ENCODE data around the gene SERPINA5. TPM values are rescaled to one million over a fixed set of nuclear protein-coding genes. Genes with fewer than 3 reads are reported as not detected.
"Not testable (repeated sequence)": the region's sequence is repeated elsewhere in the genome, so short reads cannot be mapped to it uniquely, and the experiment has no call there.

The SERPINA5 gene
- total RNA-seq, 1 experiment from 2014 or later, result 0.16 TPM

DNA sequence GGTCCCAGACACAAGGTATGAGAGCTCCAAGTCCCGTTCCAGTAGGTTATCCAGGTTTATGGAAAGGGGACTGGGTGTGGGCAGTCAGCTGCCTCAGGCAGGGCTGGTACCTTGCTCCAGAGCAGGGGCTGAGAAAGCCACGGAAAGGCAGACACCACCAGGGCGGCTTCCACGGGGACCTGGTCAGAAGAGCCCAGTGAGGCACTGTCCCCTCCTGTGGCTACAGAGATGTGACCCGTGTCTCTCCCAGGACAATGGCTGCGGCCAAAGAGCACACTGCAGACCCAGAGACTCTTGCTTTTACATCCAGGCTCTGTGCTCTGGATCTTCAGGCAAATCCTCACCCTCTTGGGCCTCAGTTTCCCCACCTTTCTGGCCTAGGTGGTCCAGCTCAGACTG lies 11.2 kb upstream of the SERPINA5 start:
- in situ Hi-C loops (cut with HindIII; ENCODE audit: low pct_unique_long_range_greater_than_20kb, low sequenced_read_pairs), result no loop called here
- DNase-seq (ENCODE audit: low read depth, low spot score), result no peak

DNA sequence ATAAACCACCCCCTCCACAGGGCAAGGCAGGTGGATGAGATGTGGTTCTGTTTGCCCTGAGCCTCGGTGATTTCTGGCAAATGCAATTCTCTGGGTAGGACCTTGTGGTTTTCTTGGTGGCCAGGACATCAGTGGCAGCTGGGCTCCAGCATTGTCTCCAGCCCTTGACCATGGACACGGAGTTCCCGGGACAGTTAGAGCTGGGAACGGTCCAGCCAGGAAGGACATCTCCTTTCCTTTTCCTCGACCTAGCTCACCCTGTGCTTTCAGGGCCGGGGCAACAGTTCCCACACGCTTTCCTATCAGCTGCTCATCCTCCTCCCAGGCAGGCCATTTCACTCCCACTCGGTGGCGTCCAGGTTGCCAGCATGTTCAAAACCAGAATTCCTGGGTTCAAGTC lies 10.8 kb upstream of the SERPINA5 start:
- no peak for DNase-seq (ENCODE audit: low read depth, low spot score)
- in situ Hi-C loops (cut with HindIII; ENCODE audit: low pct_unique_long_range_greater_than_20kb, low sequenced_read_pairs), result no loop called here

DNA sequence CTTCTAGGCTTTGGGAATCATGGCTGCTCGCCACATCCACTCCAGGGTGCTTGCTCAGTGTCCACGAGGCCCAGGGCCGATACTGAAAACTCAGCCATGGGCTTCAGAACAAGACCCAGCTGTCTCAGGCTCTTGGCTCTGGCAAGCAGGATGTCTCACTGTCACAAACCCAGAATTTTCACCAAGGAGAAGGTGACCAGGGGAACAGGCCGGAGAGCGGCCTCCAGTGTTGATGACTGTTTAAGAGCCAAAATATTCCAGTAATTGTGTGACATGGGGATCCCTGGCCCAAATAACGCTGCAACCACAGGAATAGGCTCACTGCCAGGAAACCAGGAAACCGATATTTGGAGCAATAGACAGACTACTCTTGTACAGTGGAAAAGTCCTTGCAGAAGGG lies 9.8 kb upstream of the SERPINA5 start:
- in situ Hi-C loops (cut with HindIII; ENCODE audit: low pct_unique_long_range_greater_than_20kb, low sequenced_read_pairs), result no loop called here
- DNase-seq (ENCODE audit: low read depth, low spot score), result no peak

DNA sequence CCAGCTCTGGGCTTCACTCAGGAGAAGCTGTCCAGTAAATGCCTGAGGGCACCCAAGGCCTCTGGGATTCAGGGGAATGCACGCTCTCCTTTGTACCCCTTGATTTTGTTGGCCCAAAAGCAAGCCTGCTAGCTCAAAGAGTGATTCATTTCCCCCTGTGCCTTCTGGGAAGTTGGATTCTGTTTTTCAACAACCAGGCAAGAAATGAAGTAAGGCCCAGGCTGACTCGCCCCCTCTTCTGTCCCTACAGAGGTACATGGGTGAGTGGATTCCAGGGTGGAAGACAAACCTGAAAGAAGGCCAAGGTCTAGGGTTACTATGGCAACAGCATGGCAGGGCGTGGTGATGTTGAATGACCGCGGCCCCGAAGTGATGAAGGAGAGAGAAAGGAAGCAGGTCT lies 9.3 kb upstream of the SERPINA5 start:
- in situ Hi-C loops (cut with HindIII; ENCODE audit: low pct_unique_long_range_greater_than_20kb, low sequenced_read_pairs), result no loop called here
- DNase-seq (ENCODE audit: low read depth, low spot score), result no peak

DNA sequence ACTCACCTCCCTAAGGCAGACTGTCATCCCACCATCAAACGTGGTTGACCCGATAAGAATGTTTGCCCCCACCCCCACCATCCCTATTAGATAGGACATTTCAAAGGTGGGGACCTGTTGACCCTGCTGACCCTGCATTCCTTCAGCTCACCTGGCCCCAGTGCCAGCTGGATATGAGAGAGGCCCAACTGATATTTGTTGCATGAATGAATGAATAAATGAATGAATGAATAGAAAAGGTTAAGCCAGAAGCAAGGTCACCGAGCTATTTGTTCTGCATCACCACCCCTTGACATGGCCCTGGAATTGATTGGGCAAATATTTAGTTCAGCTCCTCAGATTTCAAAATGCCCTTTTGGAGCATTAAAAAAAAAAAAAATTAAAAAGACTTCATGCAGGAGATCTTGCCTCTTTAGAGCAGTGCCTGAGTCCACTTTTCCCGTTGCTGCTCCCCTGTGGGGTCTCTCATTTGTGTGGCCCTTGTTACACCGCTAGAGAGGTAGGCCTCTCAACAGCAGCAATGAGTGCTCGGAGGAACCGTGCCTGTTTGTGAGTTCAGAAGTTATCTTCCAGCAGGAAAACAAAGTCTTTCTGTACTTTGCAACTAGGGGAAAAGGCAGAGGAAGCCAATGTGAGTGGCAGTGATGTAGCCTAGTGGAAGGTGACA lies 8.5 kb upstream of the SERPINA5 start:
- in situ Hi-C loops (cut with HindIII; ENCODE audit: low pct_unique_long_range_greater_than_20kb, low sequenced_read_pairs), result no loop called here
- no peak for DNase-seq (ENCODE audit: low read depth, low spot score)

DNA sequence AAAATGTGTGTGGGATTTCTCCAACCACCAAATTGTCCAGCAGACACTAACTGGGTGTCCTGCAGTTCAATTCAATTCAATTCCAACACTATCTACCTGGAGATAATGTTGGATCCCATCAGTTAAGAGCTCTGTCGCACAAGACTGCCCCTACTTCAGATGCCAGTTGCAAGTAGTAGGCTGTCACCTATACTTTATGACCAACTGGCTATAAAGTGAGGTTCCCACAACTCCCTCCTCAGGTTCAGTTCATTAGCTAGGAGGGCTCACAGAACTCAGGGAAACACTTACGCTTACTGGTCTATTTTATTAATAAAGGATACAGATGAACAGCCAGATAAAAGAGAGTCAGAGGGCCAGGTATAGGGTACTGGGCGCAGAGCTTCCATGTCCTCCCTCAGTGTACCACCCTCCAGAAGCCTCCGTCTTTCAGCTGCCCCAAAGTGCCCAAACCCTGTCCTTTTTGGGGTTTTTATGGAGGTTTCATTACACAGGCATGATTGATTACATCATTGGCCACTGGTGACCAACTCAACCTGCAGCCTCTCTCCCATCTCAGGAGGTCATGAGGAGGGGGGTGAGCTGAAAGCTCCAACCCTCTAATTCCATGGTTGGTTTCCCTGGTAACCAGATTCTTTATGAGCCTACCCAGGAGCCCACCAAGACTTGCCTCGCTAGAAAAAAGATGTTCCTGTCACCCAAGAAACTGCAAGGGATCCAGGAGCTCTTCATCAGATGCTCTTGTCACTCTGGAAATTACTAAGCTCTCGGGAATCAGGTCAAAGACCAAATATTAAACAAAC lies 7.5 kb upstream of the SERPINA5 start:
- in situ Hi-C loops (cut with HindIII; ENCODE audit: low pct_unique_long_range_greater_than_20kb, low sequenced_read_pairs), result no loop called here
- DNase-seq (ENCODE audit: low read depth, low spot score), result no peak

DNA sequence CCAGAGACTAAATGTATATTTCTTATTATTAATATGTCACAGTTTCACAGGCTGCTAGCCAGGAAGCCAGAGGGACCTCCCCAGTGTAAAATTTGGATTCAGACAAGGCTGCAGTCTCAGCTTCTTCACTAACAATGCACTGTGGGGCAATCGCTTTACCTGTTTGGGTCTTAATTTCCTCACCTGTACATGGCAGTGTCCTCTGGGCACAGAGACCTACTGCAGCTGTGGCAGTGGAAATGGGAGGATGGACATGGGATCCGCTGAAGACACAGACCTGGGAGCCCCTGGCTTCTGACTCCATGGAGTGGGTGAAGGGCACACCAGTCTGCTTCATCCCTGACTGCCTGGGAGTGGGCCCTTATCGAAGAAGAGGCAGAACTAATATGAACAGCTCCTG lies 6.9 kb upstream of the SERPINA5 start:
- no peak for DNase-seq (ENCODE audit: low read depth, low spot score)
- in situ Hi-C loops (cut with HindIII; ENCODE audit: low pct_unique_long_range_greater_than_20kb, low sequenced_read_pairs), result no loop called here

DNA sequence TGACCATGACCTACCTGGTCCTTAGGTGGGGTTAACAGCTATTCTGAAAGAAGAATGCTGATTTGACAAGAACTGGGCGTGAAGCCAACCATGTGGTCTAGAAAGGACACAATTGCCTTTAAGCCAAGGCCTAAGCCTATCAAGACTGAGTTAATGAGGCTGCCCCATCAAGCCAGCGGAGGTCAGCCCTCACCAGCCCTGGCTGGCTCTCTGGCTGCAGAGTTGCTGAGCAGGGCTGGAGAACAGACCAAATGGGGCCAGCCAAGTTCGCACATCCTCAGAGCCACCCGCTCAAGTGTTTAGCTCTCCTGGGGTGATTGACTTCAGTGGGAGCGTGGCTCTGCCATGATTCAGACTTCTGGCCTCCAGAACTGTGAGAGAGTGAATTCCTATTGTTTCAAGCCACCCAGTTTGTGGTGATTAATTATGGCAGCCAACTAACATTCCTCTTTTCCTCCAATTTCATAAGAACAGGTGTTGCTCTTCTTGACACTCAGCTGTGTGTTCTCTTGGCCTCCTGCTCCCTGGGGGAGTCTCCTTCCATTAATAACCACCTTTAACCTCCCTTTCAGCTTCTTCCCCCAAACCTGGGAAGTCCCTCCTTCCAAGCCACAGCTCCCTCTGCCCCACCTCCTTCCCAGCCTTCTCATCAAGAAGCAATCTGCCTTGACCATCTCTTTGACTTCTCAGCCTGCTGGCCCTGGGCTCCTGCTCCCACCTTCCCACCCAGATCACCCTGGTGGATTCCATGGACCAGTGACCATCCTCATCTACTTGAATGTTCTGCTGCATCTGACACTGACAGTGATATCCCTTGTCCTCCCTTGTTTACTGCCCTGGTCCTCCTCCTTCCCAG lies 5.3 kb upstream of the SERPINA5 start:
- DNase-seq (ENCODE audit: low read depth, low spot score), result no peak
- in situ Hi-C loops (cut with HindIII; ENCODE audit: low pct_unique_long_range_greater_than_20kb, low sequenced_read_pairs), result no loop called here

DNA sequence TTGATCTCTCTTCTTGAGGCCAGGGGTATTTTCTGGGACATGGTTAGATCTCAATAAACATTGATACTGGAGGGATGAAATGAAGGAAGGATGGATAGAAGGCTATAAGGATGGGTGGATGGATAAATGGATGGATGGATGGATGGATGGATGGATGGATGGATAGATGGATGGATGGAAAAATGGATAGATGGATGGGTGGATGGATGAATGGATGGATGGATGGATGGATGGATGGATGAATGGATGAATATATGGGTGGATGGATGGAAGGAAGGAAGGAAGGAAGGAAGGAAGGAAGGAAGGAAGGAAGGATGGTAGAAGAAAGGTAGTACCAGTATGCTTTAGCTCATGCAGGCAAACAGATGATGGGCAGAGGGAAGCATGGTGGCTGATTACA lies 3.8 kb upstream of the SERPINA5 start:
- DNase-seq (ENCODE audit: low read depth, low spot score); in situ Hi-C loops (cut with HindIII; ENCODE audit: low pct_unique_long_range_greater_than_20kb, low sequenced_read_pairs): not testable (repeated sequence)

DNA sequence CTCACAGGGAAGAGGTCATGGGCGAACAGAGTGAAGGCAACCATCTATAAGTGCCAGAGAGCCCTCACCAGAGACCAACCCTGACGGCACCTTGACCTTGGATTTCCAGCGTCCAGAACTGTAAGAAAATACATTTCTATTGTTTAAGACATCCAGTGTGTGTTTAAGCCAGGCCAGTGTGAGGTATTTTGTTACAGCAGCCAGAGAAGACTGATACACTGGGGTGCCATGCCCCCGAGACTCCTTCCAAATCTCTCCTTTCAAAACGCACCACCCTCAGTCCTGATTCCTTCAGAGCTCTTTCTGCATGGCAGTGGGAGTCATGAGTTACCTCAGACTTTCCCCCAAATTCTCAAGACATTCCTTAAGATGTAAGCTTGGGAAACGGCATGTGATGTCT lies 2.5 kb upstream of the SERPINA5 start:
- in situ Hi-C loops (cut with HindIII; ENCODE audit: low pct_unique_long_range_greater_than_20kb, low sequenced_read_pairs), result no loop called here
- DNase-seq (ENCODE audit: low read depth, low spot score), result no peak

DNA sequence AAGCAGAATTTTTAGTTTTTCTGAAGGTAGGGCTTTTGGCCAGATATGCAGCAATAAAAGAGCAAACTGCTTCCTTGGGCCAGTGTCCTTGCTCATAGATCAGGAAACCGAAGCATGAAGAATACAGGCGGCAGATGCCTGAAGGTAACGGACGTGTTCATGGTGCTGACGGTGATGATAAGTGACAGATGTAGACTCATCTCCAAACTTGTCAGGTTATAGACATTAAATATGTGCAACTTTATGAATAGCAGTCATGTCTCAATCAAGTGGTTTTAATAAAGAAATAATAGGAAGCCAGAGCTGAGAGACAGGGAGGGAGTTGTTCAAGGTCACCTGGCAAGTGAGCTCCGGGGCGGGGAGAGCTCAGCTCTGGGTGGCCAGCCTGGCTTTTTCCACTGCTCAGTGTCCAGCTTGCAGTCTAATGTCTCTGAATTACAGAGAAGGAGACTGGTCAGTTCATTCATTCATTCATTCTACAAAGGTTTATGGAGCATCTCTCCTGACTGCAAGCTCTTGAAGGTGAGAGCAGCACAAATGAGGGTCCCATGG lies 1.0 kb downstream of the SERPINA5 start:
- DNase-seq (ENCODE audit: low read depth, low spot score), result no peak
- in situ Hi-C loops (cut with HindIII; ENCODE audit: low pct_unique_long_range_greater_than_20kb, low sequenced_read_pairs), result no loop called here

DNA sequence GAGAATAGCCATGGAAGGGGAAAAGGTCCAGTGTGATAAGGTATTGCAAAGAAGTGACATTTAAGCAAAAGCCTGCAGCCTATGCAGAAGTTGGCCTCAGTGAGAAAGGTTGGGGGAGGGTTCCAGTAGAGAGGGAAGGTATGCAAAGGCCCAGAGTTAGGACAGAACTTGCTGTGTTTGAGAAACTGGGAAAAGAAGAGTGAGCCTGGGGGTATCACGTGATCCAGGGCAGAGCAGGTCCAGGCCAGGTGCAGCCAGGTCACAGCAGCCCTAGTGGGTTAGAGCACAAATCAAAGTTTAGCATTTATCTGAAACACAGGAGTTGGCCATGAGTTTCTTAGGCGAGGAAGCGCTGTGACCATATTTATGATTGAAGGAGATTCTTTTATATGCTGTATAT lies 1.6 kb downstream of the SERPINA5 start:
- no peak for DNase-seq (ENCODE audit: low read depth, low spot score)
- in situ Hi-C loops (cut with HindIII; ENCODE audit: low pct_unique_long_range_greater_than_20kb, low sequenced_read_pairs), result no loop called here

DNA sequence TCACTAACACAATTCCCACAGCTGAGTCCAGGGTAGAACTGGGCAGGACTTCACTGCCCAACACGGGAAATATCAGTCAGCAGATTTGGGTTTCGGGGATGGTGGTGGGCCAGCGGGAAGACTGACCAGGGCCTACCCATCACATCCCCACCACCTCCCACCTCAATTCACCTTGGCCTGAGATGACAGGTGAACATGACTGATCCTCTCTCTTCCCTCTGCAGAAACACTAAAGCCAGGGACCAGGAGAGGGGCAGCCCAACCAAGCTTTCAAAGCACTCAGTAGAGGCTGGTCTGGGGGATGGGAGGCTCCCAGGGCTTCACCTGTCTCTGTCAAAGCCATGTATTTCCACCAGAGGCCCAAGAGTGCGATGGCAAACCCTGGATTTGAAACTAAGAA lies 2.3 kb downstream of the SERPINA5 start:
- in situ Hi-C loops (cut with HindIII; ENCODE audit: low pct_unique_long_range_greater_than_20kb, low sequenced_read_pairs), result no loop called here
- DNase-seq (ENCODE audit: low read depth, low spot score), result no peak

DNA sequence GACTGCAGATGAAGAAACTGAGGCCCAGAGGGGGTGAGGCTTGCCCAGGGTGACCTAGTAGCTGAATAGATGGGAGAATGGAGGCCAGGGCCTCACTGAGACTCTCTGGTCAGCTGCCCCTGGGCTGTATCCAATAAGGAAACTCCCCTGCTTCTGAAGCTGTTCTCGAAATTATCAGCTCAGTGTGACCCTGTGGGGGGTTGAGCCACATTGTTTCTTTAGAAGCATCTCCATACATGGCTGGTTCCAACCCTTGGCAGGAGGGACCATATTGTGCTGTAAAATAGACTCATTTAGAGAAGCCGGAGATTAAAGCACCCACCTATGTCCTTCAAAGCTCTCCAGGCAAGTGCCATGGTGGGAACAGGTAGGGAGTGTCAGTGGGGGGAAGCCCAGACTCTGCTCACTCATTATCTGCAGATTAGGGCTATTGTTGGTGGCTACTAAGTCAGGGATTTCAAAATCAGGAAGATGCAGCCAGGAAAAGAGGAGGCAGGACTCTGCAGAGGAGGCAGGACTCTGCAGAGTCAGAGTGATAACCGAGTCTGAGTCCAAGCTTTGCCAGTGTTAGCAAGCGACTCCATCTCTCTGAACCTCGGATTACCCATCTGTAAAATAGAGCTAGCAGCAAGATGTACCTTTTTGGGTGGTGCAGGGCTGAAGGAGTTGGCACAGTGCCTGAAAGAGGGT lies 3.5 kb downstream of the SERPINA5 start:
- DNase-seq (ENCODE audit: low read depth, low spot score), result no peak
- in situ Hi-C loops (cut with HindIII; ENCODE audit: low pct_unique_long_range_greater_than_20kb, low sequenced_read_pairs), result no loop called here

DNA sequence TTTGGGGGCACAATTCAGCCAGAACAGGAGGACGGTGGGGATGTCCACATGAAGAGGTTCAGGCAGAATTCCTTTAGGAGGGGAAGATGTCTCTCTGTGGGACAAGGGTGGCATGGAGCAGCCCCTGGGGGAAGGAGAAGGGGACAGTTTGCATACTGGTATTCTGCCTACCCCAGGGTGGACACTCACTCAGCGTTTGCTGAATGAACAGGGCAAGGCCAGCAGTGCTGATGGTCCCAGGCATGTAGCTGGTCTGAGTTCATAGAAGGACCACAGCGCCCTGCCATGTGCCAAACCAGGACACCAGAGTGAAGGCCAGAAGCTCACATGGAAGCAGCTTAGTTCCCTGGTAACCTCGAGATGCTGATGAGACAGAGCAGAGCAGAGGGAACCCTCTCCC lies 5.4 kb downstream of the SERPINA5 start:
- in situ Hi-C loops (cut with HindIII; ENCODE audit: low pct_unique_long_range_greater_than_20kb, low sequenced_read_pairs), result no loop called here
- no peak for DNase-seq (ENCODE audit: low read depth, low spot score)

DNA sequence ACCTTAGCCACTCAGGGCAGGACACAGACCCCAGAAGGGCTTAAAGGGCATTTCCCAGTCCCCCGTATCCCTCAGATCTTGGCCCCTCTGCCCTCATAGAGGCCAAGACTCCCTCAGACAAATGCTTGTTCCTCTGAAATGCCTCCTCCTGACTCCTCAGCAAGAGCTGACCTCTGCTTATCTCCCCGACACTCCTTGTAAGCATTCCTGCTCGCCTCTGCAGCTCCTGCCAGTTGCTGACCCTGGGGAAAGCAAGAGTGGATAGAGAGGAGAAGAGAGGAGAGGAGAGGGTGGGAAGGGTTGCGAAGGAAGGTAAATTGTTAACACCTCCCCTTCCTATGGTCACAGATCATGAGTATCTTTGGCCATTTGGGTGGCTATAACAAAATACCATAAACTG lies 7.1 kb downstream of the SERPINA5 start:
- DNase-seq (ENCODE audit: low read depth, low spot score), result no peak
- in situ Hi-C loops (cut with HindIII; ENCODE audit: low pct_unique_long_range_greater_than_20kb, low sequenced_read_pairs), result no loop called here

DNA sequence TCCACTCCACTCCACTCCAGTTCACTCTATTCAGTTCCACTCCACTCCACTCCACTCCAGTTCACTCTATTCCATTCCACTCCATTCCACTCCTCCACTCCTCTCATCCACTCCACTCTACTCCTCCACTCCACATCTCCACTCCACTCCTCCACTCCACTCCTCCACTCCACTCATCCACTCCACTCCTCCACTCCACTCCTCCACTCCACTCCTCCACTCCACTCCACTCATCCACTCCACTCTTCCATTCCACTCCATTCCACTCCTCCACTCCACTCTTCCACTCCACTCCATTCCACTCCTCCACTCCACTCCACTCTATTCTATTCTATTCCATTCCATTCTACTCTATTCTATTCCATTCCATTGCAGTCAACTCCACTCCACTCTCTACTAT lies 9.8 kb downstream of the SERPINA5 start:
- no peak for DNase-seq (ENCODE audit: low read depth, low spot score)
- in situ Hi-C loops (cut with HindIII; ENCODE audit: low pct_unique_long_range_greater_than_20kb, low sequenced_read_pairs), result no loop called here

DNA sequence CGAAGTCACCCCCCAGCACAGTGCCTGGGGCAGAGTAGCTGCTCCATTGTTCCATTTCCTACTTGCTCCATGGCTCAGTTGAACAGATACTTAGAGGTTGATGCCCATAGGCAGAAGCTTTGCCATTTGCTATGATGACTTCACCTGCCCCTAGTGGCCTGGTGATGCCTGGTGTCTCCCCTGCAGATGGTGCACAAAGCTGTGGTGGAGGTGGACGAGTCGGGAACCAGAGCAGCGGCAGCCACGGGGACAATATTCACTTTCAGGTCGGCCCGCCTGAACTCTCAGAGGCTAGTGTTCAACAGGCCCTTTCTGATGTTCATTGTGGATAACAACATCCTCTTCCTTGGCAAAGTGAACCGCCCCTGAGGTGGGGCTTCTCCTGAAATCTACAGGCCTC lies 10.6 kb downstream of the SERPINA5 start:
- in situ Hi-C loops (cut with HindIII; ENCODE audit: low pct_unique_long_range_greater_than_20kb, low sequenced_read_pairs), result no loop called here
- no peak for DNase-seq (ENCODE audit: low read depth, low spot score)

Data from SK-MEL-5 (cell line).